ENCODE measurements around the gene LRP1-AS.

LRP1-AS gene

DNA sequence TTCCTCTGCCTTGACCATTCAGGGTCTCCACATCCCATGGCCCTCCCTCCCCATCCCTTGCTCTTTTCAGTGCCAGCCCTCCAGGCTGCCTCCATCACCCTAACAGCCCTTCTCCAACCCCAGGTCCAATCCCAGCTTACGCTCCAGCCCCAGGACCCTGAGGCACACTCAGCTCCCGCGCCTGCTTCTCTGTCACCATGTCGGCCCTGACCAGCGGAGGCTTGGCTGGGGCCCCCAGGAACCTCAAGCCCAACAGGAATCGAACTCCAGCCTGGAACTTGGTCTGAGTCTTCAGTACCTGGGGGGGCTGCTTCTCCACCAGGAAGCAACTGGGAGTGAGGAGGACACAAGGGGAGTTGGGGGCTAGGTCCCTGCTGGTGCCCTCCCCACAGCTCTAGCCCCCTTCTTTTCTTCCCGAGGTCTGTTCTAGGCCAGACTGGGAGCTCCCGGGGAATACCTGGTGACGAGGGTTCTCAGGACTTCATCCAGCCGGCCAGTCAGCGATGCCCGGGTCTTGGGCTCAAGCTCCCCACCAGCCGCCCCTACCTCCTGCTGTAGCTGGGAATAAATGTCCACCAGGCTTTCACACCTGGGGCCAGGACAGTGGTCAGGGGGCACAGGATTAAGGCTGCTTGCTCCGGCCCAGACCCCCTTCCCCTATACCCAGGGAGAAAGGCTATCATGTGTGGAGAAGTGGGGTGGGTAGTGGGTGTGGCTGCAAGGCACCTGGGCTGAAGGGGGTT, 42.2 kb downstream of the LRP1-AS start:
- H3K27ac ChIP-seq = no peak overlapping the region

GRCh38 chr12:57104292-57104910, 43.0 kb downstream of the LRP1-AS start:
- H3K27ac ChIP-seq = no peak overlapping the region

More for the DNA sequence above, 42.2 kb downstream of the LRP1-AS start:
- no peak for DNase-seq (ENCODE audit: low read depth, low spot score)

DNA sequence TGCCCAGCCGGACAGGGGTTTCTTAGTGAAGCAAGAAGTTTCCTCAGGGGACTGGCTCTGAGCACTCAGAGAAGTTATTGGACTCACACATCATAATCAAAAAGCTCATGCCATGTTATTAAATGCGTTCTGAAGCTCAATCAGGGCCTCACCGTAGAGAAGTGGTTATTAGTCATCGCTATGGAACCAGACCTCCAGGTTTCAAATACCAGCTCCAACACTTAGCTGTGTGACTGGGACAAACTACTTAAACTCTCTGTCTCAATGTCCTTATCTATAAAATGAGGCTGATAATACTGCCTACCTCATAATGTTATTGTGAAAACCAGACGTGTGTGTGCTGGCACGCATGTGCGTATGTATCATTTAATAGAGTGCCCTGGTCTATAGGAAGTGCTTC, 43.6 kb downstream of the LRP1-AS start:
- no peak for DNase-seq (ENCODE audit: low read depth, low spot score)
- no peak overlapping the region for H3K27ac ChIP-seq

More at GRCh38 chr12:57104292-57104910, 43.0 kb downstream of the LRP1-AS start:
- DNase-seq (ENCODE audit: low read depth, low spot score) = no peak

- peak overlapping the region; percentile 4 for H3K27ac ChIP-seq
- no peak for DNase-seq (ENCODE audit: low read depth, low spot score)
Observed at GRCh38 chr12:57101892-57102695, 45.3 kb downstream of the LRP1-AS start.

- H3K27ac ChIP-seq = peak overlapping the region; percentile 78
- no peak for DNase-seq (ENCODE audit: low read depth, low spot score)
Observed at GRCh38 chr12:57099766-57100165, 47.7 kb downstream of the LRP1-AS start.

- H3K27ac ChIP-seq = peak overlapping the region; percentile 78
- no peak for DNase-seq (ENCODE audit: low read depth, low spot score)
Observed at GRCh38 chr12:57099047-57099714, 48.2 kb downstream of the LRP1-AS start.

DNA sequence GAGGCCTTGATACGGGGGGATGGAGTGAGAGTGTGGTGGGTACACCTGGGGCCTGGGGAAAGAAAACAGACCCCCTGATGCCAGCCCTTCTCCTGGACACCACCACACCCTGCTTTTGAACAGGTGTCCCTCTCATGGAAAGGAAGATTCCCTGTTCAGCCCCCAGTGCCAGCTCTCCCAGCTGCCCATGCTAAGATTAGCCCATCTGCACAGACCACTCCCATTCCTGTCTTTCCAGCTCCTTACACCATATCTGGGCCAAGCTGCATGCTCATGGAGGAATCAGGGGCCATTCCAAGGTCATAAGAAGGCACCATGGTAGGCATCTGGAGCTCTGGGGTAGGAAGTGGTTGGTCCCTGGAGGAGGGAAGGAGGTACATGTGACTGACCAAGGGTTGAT, 48.9 kb downstream of the LRP1-AS start:
- H3K27ac ChIP-seq = peak overlapping the region; percentile 78

DNA sequence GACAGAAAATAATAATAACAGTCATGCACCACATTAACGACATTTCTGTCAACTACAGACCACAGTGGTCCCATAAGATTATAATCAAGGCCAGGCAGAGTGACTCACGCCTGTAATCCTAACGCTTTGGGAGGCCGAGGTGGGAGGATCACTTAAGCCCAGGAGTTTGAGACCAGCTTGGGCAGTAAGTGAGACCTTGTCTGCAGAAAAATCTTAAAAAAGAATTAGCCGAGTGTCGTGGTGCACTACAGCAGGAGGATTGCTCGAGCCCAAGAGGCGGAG, 49.9 kb downstream of the LRP1-AS start:
- DNase-seq (ENCODE audit: low read depth, low spot score) = no peak
- H3K27ac ChIP-seq = peak overlapping the region; percentile 78

More for the DNA sequence above, 48.9 kb downstream of the LRP1-AS start:
- DNase-seq (ENCODE audit: low read depth, low spot score) = no peak

- H3K27ac ChIP-seq = peak overlapping the region; percentile 78
Observed at GRCh38 chr12:57096748-57097553, 50.5 kb downstream of the LRP1-AS start.

GRCh38 chr12:57096099-57096572, 51.3 kb downstream of the LRP1-AS start:
- peak overlapping the region; percentile 78 for H3K27ac ChIP-seq
- peak; percentile 99 for DNase-seq (ENCODE audit: low read depth, low spot score)

More at GRCh38 chr12:57096748-57097553, 50.5 kb downstream of the LRP1-AS start:
- no peak for DNase-seq (ENCODE audit: low read depth, low spot score)

DNA sequence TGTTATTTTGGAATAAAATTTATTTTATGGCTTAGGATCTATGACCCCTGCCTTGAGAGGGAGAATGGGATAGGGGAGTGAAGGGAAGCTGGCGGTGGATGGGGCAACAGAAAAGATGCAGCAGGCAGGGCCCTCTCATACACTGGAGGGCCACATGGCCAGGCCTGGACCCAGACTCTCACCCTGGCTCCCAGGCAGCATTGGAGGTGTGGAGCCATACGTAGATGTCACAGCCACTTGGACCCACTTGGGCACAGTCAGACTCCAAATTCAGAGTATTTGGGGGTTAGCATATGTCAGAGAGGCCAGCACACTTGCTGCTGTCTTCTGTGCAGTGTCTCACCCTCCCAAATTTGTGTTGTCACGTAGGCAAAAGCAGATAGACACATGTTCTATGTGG, 52.0 kb downstream of the LRP1-AS start:
- no peak for DNase-seq (ENCODE audit: low read depth, low spot score)
- peak overlapping the region; percentile 78 for H3K27ac ChIP-seq

Data from epithelial cell of prostate (primary cell).